Measurements from ENCODE around the gene AARS1. TPM values are rescaled to one million over a fixed set of nuclear protein-coding genes. Genes with fewer than 3 reads are reported as not detected.
"Not testable (repeated sequence)": the region's sequence is repeated elsewhere in the genome, so short reads cannot be mapped to it uniquely, and the experiment has no call there.

The AARS1 gene
- total RNA-seq, 2 experiments from 2014 or later: 237 to 238 TPM

GRCh38 chr16:70267922-70268321, 21.4 kb downstream of the AARS1 start:
- peaks cover 70% of the 10 kb centered on the region for H3K36me3 Mint-ChIP-seq (ENCODE audit: low read depth)
- not testable (repeated sequence) for H3K27me3 Mint-ChIP-seq (ENCODE audit: low read depth); H3K4me3 Mint-ChIP-seq; DNase-seq; H3K27ac Mint-ChIP-seq; H3K9me3 Mint-ChIP-seq; H3K4me1 Mint-ChIP-seq (ENCODE audit: low read depth)
- intact Hi-C loops (cut with micrococcal nuclease): loop anchor here (5.0 kb wide), 1 partner anchor 284 kb away; no protein-coding TSS in a partner anchor
- CTCF ChIA-PET: interaction anchor here (0.6 to 1.5 kb wide), 12 partner anchors 8 to 1242 kb away, joined by 3 to 7 read pairs (median 4); partner anchors contain the start of gene AARS1

DNA sequence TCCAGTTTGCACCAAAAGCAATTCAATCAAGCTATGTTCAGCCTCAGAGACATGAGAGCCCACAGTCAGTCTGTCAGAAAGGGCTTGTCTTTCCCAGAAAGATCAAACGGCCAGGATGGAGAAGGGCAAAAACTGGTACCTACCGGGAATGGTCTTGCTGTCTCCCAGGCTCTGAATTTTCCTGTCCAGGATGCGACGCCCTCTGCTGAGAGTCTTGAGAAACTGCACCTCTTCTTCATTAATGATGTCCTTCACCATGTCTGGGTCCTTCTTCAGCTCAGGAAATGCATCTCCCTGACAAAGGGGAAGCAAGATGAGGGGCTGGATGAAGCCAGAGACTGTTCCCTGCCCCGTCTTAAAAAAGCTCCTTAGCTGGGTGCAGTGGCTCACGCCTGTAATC, 21.8 kb downstream of the AARS1 start:
- H3K4me3 Mint-ChIP-seq: no peak overlapping the region
- H3K27ac Mint-ChIP-seq: no peak overlapping the region
- no peaks in the 10 kb centered on the region for H3K9me3 Mint-ChIP-seq
- CTCF ChIA-PET: interaction anchor here (0.6 to 1.5 kb wide), 13 partner anchors 8 to 1242 kb away, joined by 3 to 7 read pairs (median 4); partner anchors contain the start of genes AARS1 and EXOSC6
- intact Hi-C loops (cut with micrococcal nuclease): loop anchor here (5.0 kb wide), 1 partner anchor 285 kb away; no protein-coding TSS in a partner anchor
- DNase-seq: peak; percentile 37
- no peaks in the 10 kb centered on the region for H3K4me1 Mint-ChIP-seq (ENCODE audit: low read depth)
- H3K36me3 Mint-ChIP-seq (ENCODE audit: low read depth): peaks cover 69% of the 10 kb centered on the region
- no peaks in the 10 kb centered on the region for H3K27me3 Mint-ChIP-seq (ENCODE audit: low read depth)

DNA sequence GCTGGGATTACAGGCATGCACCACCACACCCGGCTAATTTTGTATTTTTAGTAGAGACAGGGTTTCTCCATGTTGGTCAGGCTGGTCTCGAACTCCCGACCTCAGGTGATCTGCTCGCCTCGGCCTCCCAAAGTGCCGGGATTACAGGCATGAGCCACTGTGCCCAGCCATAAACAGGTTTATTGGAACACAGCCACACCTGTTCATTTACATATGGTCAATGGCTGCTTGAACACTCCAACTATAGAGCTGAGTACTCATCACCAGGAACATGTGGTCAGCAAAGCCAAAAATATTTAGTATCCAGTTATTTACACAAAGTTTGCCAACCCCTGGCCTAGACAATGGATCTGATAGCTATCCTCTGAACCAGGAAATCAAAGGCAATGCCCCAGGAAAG, 29.4 kb downstream of the AARS1 start:
- not testable (repeated sequence) for H3K4me1 Mint-ChIP-seq (ENCODE audit: low read depth); DNase-seq; H3K27ac Mint-ChIP-seq; H3K9me3 Mint-ChIP-seq; H3K4me3 Mint-ChIP-seq; H3K27me3 Mint-ChIP-seq (ENCODE audit: low read depth)
- H3K36me3 Mint-ChIP-seq (ENCODE audit: low read depth): peaks cover 49% of the 10 kb centered on the region
- CTCF ChIA-PET: interaction anchor here (0.9 kb wide), 1 partner anchor 8 kb away, joined by 3 read pairs; no protein-coding TSS in a partner anchor
- intact Hi-C loops (cut with micrococcal nuclease): loop anchor here (10.0 kb wide), 1 partner anchor 265 kb away; the partner anchor contains the start of genes COG4 and SF3B3

DNA sequence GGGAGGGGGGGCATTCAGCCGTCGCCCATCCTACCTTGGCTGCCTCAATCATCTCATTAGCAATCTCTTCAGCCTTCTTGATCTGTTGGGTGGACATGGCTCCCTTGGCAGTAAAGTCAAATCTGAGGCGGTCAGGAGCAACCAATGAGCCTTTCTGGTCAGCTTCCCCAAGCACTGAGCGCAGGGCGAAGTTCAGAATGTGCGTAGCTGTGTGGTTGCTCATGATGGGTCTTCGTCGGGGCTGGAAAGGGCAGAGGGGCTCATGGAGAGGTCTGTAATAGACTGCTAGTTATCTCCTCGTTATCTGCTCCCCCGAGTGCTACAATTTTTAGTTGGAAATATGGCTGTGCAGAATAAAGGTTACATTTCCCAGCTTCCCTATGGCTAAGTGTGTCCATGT, 30.4 kb downstream of the AARS1 start:
- Mint-ChIP-seq H3K27ac (no peak overlapping the region), H3K9me3 (no peaks in the 10 kb centered on the region), H3K27me3 (ENCODE audit: low read depth) (no peaks in the 10 kb centered on the region), H3K4me1 (ENCODE audit: low read depth) (no peaks in the 10 kb centered on the region), H3K36me3 (ENCODE audit: low read depth) (peaks cover 48% of the 10 kb centered on the region), H3K4me3 (no peak overlapping the region)
- no peak for DNase-seq
- CTCF ChIA-PET: no interaction called here
- intact Hi-C loops (cut with micrococcal nuclease): loop anchor here (10.0 kb wide), 1 partner anchor 266 kb away; the partner anchor contains the start of genes COG4 and SF3B3

- DNase-seq: no peak
- no peaks in the 10 kb centered on the region for H3K4me1 Mint-ChIP-seq (ENCODE audit: low read depth)
- no peaks in the 10 kb centered on the region for H3K27me3 Mint-ChIP-seq (ENCODE audit: low read depth)
- H3K36me3 Mint-ChIP-seq (ENCODE audit: low read depth): peaks cover 51% of the 10 kb centered on the region
- intact Hi-C loops (cut with micrococcal nuclease): loop anchor here (10.0 kb wide), 1 partner anchor 267 kb away; the partner anchor contains the start of genes COG4 and SF3B3
- CTCF ChIA-PET: interaction anchor here (1.3 kb wide), 1 partner anchor 8 kb away, joined by 3 read pairs; no protein-coding TSS in a partner anchor
- H3K9me3 Mint-ChIP-seq: no peaks in the 10 kb centered on the region
- no peak overlapping the region for H3K27ac Mint-ChIP-seq
- no peak overlapping the region for H3K4me3 Mint-ChIP-seq
These were observed 31.2 kb downstream of the AARS1 start for GRCh38 chr16:70258065-70258464.

DNA sequence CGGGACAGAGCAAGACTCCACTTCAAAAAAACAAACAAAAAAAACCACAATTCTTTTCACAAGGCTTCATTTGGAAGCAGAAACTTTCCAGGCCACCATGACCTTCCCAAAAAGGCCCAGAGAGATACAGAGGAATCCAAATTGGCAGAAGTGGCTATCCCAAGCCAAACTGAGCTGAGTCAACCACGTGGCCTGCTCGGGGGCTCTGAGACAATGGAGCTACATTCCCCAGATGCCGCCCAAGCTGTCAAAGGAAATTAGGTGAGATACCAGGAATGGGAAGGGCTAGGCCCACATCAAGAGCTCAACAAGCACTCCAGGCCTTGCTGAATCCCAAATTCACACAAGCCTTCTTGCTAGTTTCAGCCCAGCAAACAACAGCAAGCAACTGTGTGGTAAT, 31.9 kb downstream of the AARS1 start:
- Mint-ChIP-seq H3K4me1 (ENCODE audit: low read depth) (peaks cover under 1% of the 10 kb centered on the region), H3K27ac (peak overlapping the region; percentile 33), H3K36me3 (ENCODE audit: low read depth) (peaks cover 49% of the 10 kb centered on the region), H3K9me3 (no peaks in the 10 kb centered on the region), H3K4me3 (no peak overlapping the region), H3K27me3 (ENCODE audit: low read depth) (no peaks in the 10 kb centered on the region)
- intact Hi-C loops (cut with micrococcal nuclease): loop anchor here (10.0 kb wide), 1 partner anchor 267 kb away; the partner anchor contains the start of genes COG4 and SF3B3
- CTCF ChIA-PET: interaction anchor here (0.7 to 1.3 kb wide), 2 partner anchors 9 to 11 kb away, joined by 3 read pairs; no protein-coding TSS in a partner anchor
- no peak for DNase-seq

DNA sequence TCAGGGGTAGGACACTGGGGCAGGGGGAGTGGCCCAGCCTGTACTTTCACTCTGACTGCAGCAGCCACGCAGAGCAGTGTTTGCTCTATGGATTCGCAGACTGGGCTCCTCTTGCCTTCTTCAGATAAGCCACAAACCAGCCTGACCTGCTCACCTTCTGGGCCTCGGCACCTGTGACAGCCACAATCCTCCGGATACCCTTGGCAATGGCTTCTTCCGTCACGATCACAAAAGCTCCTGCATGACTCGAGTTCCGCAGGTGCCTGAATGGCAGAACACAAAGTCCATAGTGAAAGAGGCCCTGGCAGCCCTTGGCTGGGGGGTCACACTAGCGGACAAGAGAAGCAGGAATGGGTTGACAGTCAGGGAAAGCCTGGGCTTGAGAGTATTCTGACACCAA, 33.7 kb downstream of the AARS1 start:
- Mint-ChIP-seq H3K27ac (no peak overlapping the region), H3K27me3 (ENCODE audit: low read depth) (no peaks in the 10 kb centered on the region), H3K9me3 (no peaks in the 10 kb centered on the region), H3K4me1 (ENCODE audit: low read depth) (peaks cover 2% of the 10 kb centered on the region), H3K4me3 (no peak overlapping the region), H3K36me3 (ENCODE audit: low read depth) (peaks cover 48% of the 10 kb centered on the region)
- DNase-seq: no peak
- intact Hi-C loops (cut with micrococcal nuclease): loop anchor here (10.0 kb wide), 1 partner anchor 269 kb away; the partner anchor contains the start of genes COG4 and SF3B3
- CTCF ChIA-PET: interaction anchor here (0.7 to 1.6 kb wide), 4 partner anchors 11 to 77 kb away, joined by 3 to 4 read pairs (median 4); no protein-coding TSS in a partner anchor

- CTCF ChIA-PET: interaction anchor here (0.6 to 1.6 kb wide), 7 partner anchors 12 to 267 kb away, joined by 3 to 12 read pairs (median 4); no protein-coding TSS in a partner anchor
- no peaks in the 10 kb centered on the region for H3K9me3 Mint-ChIP-seq
- H3K27ac Mint-ChIP-seq: no peak overlapping the region
- intact Hi-C loops (cut with micrococcal nuclease): loop anchor here (5.0 to 10.0 kb wide), 2 partner anchors 143 to 270 kb away; partner anchors contain the start of genes COG4, PDPR and SF3B3
- no peak overlapping the region for H3K4me3 Mint-ChIP-seq
- H3K27me3 Mint-ChIP-seq (ENCODE audit: low read depth): no peaks in the 10 kb centered on the region
- H3K36me3 Mint-ChIP-seq (ENCODE audit: low read depth): peaks cover 50% of the 10 kb centered on the region
- H3K4me1 Mint-ChIP-seq (ENCODE audit: low read depth): peaks cover 7% of the 10 kb centered on the region
- no peak for DNase-seq
These were observed 34.4 kb downstream of the AARS1 start for GRCh38 chr16:70254965-70255286.

DNA sequence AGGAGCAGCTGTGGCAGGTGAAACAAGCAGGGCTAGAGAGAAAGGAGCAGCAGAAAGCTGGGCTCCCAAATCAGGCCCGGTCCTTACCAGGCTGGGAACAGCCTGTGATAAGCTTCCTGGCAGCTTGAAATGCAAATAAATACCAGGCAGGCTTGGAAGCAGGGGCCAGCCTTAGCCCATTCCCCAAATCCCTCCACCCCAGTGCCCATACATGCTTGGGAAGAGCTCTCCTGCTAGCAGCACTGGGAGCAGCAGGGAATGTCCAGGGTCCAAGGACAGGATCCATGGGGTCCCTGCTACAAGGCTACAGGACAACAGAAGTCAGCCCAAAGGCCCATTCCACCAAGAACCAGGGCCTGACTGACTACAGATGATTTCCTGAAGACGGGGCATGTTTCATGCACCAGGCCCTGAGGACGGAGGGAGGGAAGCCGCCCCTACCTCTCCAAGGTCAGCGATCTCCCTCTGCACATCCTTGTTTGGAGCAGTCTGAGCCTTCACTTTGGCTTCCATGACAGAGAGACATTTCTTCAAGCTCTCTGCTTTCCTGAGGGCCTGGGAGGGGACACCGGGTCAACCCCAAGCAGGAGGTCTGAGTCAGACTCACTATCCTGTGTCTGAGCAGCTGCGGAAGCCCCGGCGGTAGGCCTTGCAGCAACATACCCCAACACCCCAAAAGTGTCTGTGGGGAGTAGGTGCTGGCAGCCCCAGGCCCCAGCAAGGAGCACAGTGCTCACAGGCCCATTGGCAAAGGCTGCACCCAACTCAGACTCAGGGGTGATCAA, 34.9 kb downstream of the AARS1 start:
- intact Hi-C loops (cut with micrococcal nuclease): loop anchor here (5.0 to 10.0 kb wide), 2 partner anchors 142 to 270 kb away; partner anchors contain the start of genes COG4, PDPR and SF3B3
- CTCF ChIA-PET: interaction anchor here (0.6 to 1.6 kb wide), 8 partner anchors 12 to 268 kb away, joined by 3 to 12 read pairs (median 4); no protein-coding TSS in a partner anchor
- Mint-ChIP-seq H3K27ac (peak overlapping the region; percentile 65), H3K27me3 (ENCODE audit: low read depth) (no peaks in the 10 kb centered on the region), H3K4me1 (ENCODE audit: low read depth) (peaks cover 10% of the 10 kb centered on the region), H3K4me3 (no peak overlapping the region), H3K36me3 (ENCODE audit: low read depth) (peaks cover 53% of the 10 kb centered on the region), H3K9me3 (no peaks in the 10 kb centered on the region)
- DNase-seq: no peak

DNA sequence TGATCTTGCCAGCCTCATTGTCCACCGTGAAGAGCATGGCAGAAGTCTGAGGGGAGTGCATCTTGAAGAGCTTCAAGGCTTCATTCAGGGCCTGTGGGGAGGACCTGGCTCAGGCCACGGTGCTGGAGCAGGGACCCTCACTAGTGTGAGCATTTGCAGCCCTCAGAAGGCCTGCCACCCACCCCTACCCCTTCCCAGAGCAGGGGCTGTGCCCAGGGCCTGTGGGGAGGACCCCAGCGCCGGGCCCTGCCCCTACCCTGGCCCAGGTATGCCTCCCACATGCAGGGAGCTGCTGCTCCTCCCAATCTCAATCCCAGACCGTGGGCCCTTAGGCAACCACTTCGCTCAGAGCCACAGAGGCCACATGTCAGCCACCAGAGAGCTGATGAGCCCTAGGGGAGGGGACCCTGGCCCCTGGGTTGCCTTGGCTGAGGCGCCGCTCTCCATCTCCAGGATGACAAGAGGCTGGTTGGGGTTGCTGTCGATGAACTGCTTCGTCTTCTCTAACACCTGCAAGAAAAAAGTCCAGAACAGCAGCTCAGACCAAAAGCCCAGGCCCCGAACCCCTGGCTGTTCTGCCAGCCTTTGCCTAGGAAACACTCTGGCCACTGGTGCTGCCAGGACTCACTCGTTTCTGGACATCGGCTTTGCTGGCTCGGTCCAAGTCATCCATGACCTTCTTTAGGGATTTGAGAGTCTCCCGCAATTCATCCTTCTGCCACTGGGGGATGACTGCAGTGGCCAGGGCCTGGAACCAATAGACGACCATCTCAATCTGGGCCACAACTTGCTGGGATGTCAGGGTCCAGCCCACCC, 35.8 kb downstream of the AARS1 start:
- H3K36me3 Mint-ChIP-seq (ENCODE audit: low read depth): peaks cover 50% of the 10 kb centered on the region
- no peaks in the 10 kb centered on the region for H3K27me3 Mint-ChIP-seq (ENCODE audit: low read depth)
- H3K4me1 Mint-ChIP-seq (ENCODE audit: low read depth): peaks cover 15% of the 10 kb centered on the region
- no peaks in the 10 kb centered on the region for H3K9me3 Mint-ChIP-seq
- H3K4me3 Mint-ChIP-seq: no peak overlapping the region
- intact Hi-C loops (cut with micrococcal nuclease): loop anchor here (5.0 to 10.0 kb wide), 2 partner anchors 141 to 271 kb away; partner anchors contain the start of genes COG4, PDPR and SF3B3
- H3K27ac Mint-ChIP-seq: peak overlapping the region; percentile 65
- peak; percentile 46 for DNase-seq
- CTCF ChIA-PET: interaction anchor here (0.5 to 1.8 kb wide), 9 partner anchors 14 to 271 kb away, joined by 3 to 12 read pairs (median 4); no protein-coding TSS in a partner anchor

- no peaks in the 10 kb centered on the region for H3K9me3 Mint-ChIP-seq
- H3K36me3 Mint-ChIP-seq (ENCODE audit: low read depth): peaks cover 43% of the 10 kb centered on the region
- DNase-seq: peak; percentile 39
- H3K27ac Mint-ChIP-seq: peak overlapping the region; percentile 66
- intact Hi-C loops (cut with micrococcal nuclease): loop anchor here (5.0 to 10.0 kb wide), 2 partner anchors 140 to 272 kb away; partner anchors contain the start of genes COG4, PDPR and SF3B3
- H3K4me1 Mint-ChIP-seq (ENCODE audit: low read depth): peaks cover 23% of the 10 kb centered on the region
- CTCF ChIA-PET: interaction anchor here (0.6 to 2.9 kb wide), 18 partner anchors 9 to 846 kb away, joined by 3 to 14 read pairs (median 4); partner anchors contain the start of genes AARS1, DDX19A and DDX19B
- H3K27me3 Mint-ChIP-seq (ENCODE audit: low read depth): no peaks in the 10 kb centered on the region
- H3K4me3 Mint-ChIP-seq: no peak overlapping the region
These were observed 36.8 kb downstream of the AARS1 start for GRCh38 chr16:70252355-70252988.
